Measurements from ENCODE around the gene TMC1.

TMC1 gene

DNA sequence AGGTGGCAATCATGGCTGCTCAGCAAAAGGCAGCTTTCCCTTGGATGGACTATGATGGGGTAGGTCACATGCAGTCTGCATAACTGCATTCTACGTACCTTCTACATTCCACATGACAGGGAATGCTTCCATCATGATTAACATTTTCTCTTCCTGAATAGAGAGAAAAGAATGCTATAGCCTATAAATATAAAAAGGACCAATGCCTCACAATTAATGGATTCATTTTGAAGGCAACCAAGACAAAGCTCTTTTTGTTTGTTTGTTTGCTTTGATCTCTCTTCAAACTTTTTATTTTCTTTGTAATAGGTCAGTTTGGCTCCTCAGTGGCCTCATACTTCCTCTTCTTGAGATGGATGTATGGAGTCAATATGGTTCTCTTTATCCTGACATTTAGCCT is 230.1 kb downstream of the TMC1 start:
- TF ChIP-seq SNAI2 (CRISPR knock-in tag; IDR thresholded peaks at IDR 0.05) (no peak), ARNTL (CRISPR knock-in tag; IDR thresholded peaks at IDR 0.05; ENCODE audit: borderline replicate concordance, low read depth) (no peak), RARB (CRISPR knock-in tag; IDR thresholded peaks at IDR 0.05) (no peak), ZC3H10 (CRISPR knock-in tag; IDR thresholded peaks at IDR 0.05) (no peak), TOX (CRISPR knock-in tag; IDR thresholded peaks at IDR 0.05; ENCODE audit: borderline replicate concordance) (no peak), PATZ1 (CRISPR knock-in tag; IDR thresholded peaks at IDR 0.05; ENCODE audit: borderline replicate concordance) (no peak), BACH2 (CRISPR knock-in tag; IDR thresholded peaks at IDR 0.05; ENCODE audit: borderline replicate concordance) (no peak)
- TF ChIP-seq, protein P1, sequence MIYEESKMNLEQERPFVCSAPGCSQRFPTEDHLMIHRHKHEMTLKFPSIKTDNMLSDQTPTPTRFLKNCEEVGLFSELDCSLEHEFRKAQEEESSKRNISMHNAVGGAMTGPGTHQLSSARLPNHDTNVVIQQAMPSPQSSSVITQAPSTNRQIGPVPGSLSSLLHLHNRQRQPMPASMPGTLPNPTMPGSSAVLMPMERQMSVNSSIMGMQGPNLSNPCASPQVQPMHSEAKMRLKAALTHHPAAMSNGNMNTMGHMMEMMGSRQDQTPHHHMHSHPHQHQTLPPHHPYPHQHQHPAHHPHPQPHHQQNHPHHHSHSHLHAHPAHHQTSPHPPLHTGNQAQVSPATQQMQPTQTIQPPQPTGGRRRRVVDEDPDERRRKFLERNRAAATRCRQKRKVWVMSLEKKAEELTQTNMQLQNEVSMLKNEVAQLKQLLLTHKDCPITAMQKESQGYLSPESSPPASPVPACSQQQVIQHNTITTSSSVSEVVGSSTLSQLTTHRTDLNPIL (CRISPR knock-in tag; IDR thresholded peaks at IDR 0.05; ENCODE audit: low read depth), result no peak
- ATAC-seq, result no peak

DNA sequence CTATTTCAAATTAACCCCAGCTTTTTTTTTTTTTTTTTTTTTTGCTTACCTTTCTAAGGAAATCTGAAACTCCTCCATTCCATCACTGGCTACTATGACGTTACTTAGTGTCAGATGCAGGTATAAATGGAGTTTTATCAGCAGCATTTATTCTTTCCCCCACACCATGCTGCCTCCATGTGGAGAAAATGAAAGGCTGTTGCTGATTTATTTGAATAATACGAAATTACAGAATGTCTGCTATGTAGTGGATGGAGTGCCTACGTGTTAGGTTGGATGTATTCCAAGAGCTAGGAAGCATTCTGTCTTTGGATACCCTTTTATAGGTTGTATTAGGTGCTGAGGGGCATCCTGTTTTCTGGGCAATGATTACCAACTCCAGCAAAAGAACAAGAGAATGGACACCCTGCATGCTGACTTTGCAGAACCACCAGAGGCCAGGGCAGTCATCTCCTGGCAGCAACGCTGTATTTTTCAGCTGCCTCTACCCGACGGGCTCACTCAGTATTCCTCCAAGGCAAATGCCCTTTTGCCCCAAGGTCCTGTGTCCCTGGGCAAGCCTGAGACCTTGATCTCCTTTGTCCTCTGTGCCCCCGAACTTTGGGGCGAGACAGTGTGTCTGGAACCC is 232.0 kb downstream of the TMC1 start:
- TF ChIP-seq ZC3H10 (CRISPR knock-in tag; IDR thresholded peaks at IDR 0.05) (no peak), PATZ1 (CRISPR knock-in tag; IDR thresholded peaks at IDR 0.05; ENCODE audit: borderline replicate concordance) (no peak)
- ATAC-seq, result no peak

DNA sequence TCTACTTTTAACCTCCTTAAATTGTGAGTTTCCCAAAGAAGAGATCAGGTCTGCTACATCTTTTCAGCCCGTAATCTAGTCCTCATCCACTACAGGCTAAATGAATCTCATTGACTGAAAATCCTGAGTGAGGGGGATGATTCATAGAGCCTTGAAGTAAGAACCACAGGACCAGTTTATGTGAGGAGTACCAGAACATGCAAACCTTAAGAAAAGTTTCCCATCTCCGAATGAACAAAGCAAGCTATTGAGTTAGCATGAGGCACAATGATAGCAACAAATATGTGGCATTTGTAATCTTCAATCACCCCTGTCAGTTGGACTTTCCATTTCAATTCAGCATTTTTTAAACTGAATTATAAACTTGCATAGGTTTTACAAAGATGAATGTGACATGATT is 234.4 kb downstream of the TMC1 start:
- ATAC-seq, result no peak
- TF ChIP-seq ISL1 (CRISPR knock-in tag; IDR thresholded peaks at IDR 0.05) (no peak), ZFP3 (CRISPR knock-in tag; IDR thresholded peaks at IDR 0.05) (no peak), GLIS3 (CRISPR knock-in tag; IDR thresholded peaks at IDR 0.05) (no peak), ARNTL (CRISPR knock-in tag; IDR thresholded peaks at IDR 0.05; ENCODE audit: borderline replicate concordance, low read depth) (no peak), TSHZ2 (CRISPR knock-in tag; IDR thresholded peaks at IDR 0.05) (no peak)
- TF ChIP-seq, protein P1 (CRISPR knock-in tag; IDR thresholded peaks at IDR 0.05; ENCODE audit: low read depth), result no peak

GRCh38 chr9:72758944-72759343 is 237.5 kb downstream of the TMC1 start:
- ATAC-seq, result no peak

More at GRCh38 chr9:72758944-72759343, 237.5 kb downstream of the TMC1 start:
- TF ChIP-seq, protein P1 (CRISPR knock-in tag; IDR thresholded peaks at IDR 0.05; ENCODE audit: low read depth), result no peak
- TF ChIP-seq ZNF8 (CRISPR knock-in tag; IDR thresholded peaks at IDR 0.05) (no peak), GLIS3 (CRISPR knock-in tag; IDR thresholded peaks at IDR 0.05) (no peak), ZFP30 (CRISPR knock-in tag; IDR thresholded peaks at IDR 0.05) (no peak), PATZ1 (CRISPR knock-in tag; IDR thresholded peaks at IDR 0.05; ENCODE audit: borderline replicate concordance) (no peak)

Measured in SK-N-SH treated with all-trans-retinoic acid at 6 μM for 48 hours (cell line).